HEK293T (cell line): ENCODE measurements around the gene PRICKLE2.

Experiments
- ARNT ChIP-seq: fragments of 450-650 bp; IDR thresholded peaks from 2 replicates; pipeline ENCODE4 v1.6.1; 2017; ENCODE audit warnings: mild to moderate bottlenecking
- BHLHE40 ChIP-seq: fragments of 450-650 bp; IDR thresholded peaks from 2 replicates; pipeline ENCODE4 v1.6.1; 2016; ENCODE audit warnings: mild to moderate bottlenecking, moderate library complexity, borderline replicate concordance
- CTBP1 ChIP-seq: fragments of 450-650 bp; IDR thresholded peaks from 2 replicates; pipeline ENCODE4 v1.6.1; 2016; ENCODE audit warnings: borderline replicate concordance
- FOXM1 ChIP-seq: fragments of 450-650 bp; IDR thresholded peaks from 2 replicates; pipeline ENCODE4 v1.6.1; 2017; ENCODE audit warnings: mild to moderate bottlenecking, borderline replicate concordance
- HDGF ChIP-seq: fragments of 450-650 bp; IDR thresholded peaks from 2 replicates; pipeline ENCODE4 v1.6.1; 2017; ENCODE audit warnings: antibody characterized with exemption, borderline replicate concordance
- L3MBTL2 ChIP-seq: fragments of 450-650 bp; conservative IDR thresholded peaks from 2 replicates; pipeline ENCODE4 v1.6.1; 2016; ENCODE audit warnings: mild to moderate bottlenecking
- NFRKB ChIP-seq: fragments of 450-650 bp; IDR thresholded peaks from 2 replicates; pipeline ENCODE4 v1.6.1; 2016; ENCODE audit warnings: mild to moderate bottlenecking, moderate library complexity
- SP1 ChIP-seq: fragments of 450-650 bp; IDR thresholded peaks from 2 replicates; pipeline ENCODE4 v1.6.1; 2017
- SUZ12 ChIP-seq: fragments of 450-650 bp; IDR thresholded peaks from 2 replicates; pipeline ENCODE4 v1.6.1; 2016; ENCODE audit warnings: mild to moderate bottlenecking
- ZNF384 ChIP-seq: fragments of 450-650 bp; IDR thresholded peaks from 2 replicates; pipeline ENCODE4 v1.6.1; 2016

- no peak for TF ChIP-seq BHLHE40
- no peak for TF ChIP-seq L3MBTL2
- TF ChIP-seq NFRKB, result no peak
- TF ChIP-seq FOXM1, result no peak
- TF ChIP-seq ARNT, result no peak
- TF ChIP-seq HDGF, result no peak
- no peak for TF ChIP-seq ZNF384
- TF ChIP-seq SP1, result no peak
- no peak for TF ChIP-seq CTBP1
- TF ChIP-seq SUZ12, result no peak
These were observed 6.5 kb downstream of the PRICKLE2 start for GRCh38 chr3:64218746-64219145.
